ENCODE results near the gene AKAP7.

AKAP7 gene

GRCh38 chr6:131223416-131223815, 88.1 kb downstream of the AKAP7 start:
- no peak for TF ChIP-seq CTCF (conservative IDR thresholded peaks at IDR 0.05; ENCODE audit: low read depth, low read length)
- DNase-seq (ENCODE audit: low read depth) = no peak

GRCh38 chr6:131225127-131225526, 89.9 kb downstream of the AKAP7 start:
- DNase-seq (ENCODE audit: low read depth) = no peak
- TF ChIP-seq CTCF (conservative IDR thresholded peaks at IDR 0.05; ENCODE audit: low read depth, low read length) = no peak
- no peak overlapping the region for H3K4me3 ChIP-seq (ENCODE audit: low read length)

More at GRCh38 chr6:131223416-131223815, 88.1 kb downstream of the AKAP7 start:
- H3K4me3 ChIP-seq (ENCODE audit: low read length) = no peak overlapping the region

- no peak overlapping the region for H3K4me3 ChIP-seq (ENCODE audit: low read length)
- TF ChIP-seq CTCF (conservative IDR thresholded peaks at IDR 0.05; ENCODE audit: low read depth, low read length) = no peak
- DNase-seq (ENCODE audit: low read depth) = no peak
Observed at GRCh38 chr6:131225959-131226358, 90.7 kb downstream of the AKAP7 start.

GRCh38 chr6:131226459-131227157, 91.3 kb downstream of the AKAP7 start:
- H3K4me3 ChIP-seq (ENCODE audit: low read length) = no peak overlapping the region
- no peak for DNase-seq (ENCODE audit: low read depth)
- no peak for TF ChIP-seq CTCF (conservative IDR thresholded peaks at IDR 0.05; ENCODE audit: low read depth, low read length)

GRCh38 chr6:131227158-131227543, 91.9 kb downstream of the AKAP7 start:
- no peak for TF ChIP-seq CTCF (conservative IDR thresholded peaks at IDR 0.05; ENCODE audit: low read depth, low read length)
- no peak for DNase-seq (ENCODE audit: low read depth)
- no peak overlapping the region for H3K4me3 ChIP-seq (ENCODE audit: low read length)

GRCh38 chr6:131231103-131231502, 95.8 kb downstream of the AKAP7 start:
- no peak overlapping the region for H3K4me3 ChIP-seq (ENCODE audit: low read length)
- TF ChIP-seq CTCF (conservative IDR thresholded peaks at IDR 0.05; ENCODE audit: low read depth, low read length) = no peak
- DNase-seq (ENCODE audit: low read depth) = no peak

GRCh38 chr6:131231891-131232290, 96.6 kb downstream of the AKAP7 start:
- TF ChIP-seq CTCF (conservative IDR thresholded peaks at IDR 0.05; ENCODE audit: low read depth, low read length) = no peak
- no peak for DNase-seq (ENCODE audit: low read depth)
- no peak overlapping the region for H3K4me3 ChIP-seq (ENCODE audit: low read length)
